ENCODE data around the gene HINT3.
"Not testable (repeated sequence)": the region's sequence is repeated elsewhere in the genome, so short reads cannot be mapped to it uniquely, and the experiment has no call there.

Gene HINT3

GRCh38 chr6:125931733-125932450 lies 24.7 kb upstream of the HINT3 start:
- Histone ChIP-seq H3K4me2 (ENCODE audit: low read length) (no peak overlapping the region), H3K36me3 (ENCODE audit: insufficient read depth, low read length) (peaks cover 43% of the 10 kb centered on the region), H2AFZ (ENCODE audit: low read length) (no peak overlapping the region), H3K27ac (ENCODE audit: low read depth, low read length, poor library complexity, severe bottlenecking) (no peak overlapping the region), H3F3A (ENCODE audit: insufficient read depth, low read length) (no peaks in the 10 kb centered on the region; the same call in 1 of the 2 replicates), H3K4me1 (ENCODE audit: insufficient read depth, low read length, severe bottlenecking) (no peaks in the 10 kb centered on the region), H3K9me3 (ENCODE audit: low read length) (no peaks in the 10 kb centered on the region), H3K9ac (ENCODE audit: low read length) (no peak overlapping the region), H3K9me2 (ENCODE audit: low read depth, low read length) (no peaks in the 10 kb centered on the region), H3K27me3 (ENCODE audit: insufficient read depth, low read length) (no peaks in the 10 kb centered on the region), H4K20me1 (ENCODE audit: insufficient read depth, low read length) (no peaks in the 10 kb centered on the region), H3K4me3 (ENCODE audit: low read depth, low read length, poor library complexity, severe bottlenecking) (no peak overlapping the region), H3K79me2 (ENCODE audit: insufficient read depth, low read length) (no peaks in the 10 kb centered on the region)
- no peak for TF ChIP-seq EZH2 (IDR thresholded peaks at IDR 0.05; ENCODE audit: borderline replicate concordance, low read length)
- TF ChIP-seq, protein P1, sequence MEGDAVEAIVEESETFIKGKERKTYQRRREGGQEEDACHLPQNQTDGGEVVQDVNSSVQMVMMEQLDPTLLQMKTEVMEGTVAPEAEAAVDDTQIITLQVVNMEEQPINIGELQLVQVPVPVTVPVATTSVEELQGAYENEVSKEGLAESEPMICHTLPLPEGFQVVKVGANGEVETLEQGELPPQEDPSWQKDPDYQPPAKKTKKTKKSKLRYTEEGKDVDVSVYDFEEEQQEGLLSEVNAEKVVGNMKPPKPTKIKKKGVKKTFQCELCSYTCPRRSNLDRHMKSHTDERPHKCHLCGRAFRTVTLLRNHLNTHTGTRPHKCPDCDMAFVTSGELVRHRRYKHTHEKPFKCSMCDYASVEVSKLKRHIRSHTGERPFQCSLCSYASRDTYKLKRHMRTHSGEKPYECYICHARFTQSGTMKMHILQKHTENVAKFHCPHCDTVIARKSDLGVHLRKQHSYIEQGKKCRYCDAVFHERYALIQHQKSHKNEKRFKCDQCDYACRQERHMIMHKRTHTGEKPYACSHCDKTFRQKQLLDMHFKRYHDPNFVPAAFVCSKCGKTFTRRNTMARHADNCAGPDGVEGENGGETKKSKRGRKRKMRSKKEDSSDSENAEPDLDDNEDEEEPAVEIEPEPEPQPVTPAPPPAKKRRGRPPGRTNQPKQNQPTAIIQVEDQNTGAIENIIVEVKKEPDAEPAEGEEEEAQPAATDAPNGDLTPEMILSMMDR (IDR thresholded peaks at IDR 0.05; ENCODE audit: low read length): no peak

DNA sequence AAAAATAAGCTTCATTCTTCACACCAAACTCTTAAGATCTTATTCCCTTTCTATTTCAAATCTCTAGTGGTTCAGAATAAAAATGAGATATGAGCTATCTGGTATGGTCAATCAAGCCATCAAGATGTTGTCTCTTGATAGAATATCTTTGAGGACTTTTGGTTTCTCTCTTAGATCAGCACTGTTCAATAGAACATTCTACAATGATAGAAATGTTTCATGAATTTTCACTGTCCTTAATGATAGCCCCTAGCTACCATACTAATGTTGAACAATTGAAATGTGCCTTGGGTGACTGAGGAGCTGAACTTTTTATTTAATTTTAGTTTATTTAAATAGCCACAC lies 24.1 kb upstream of the HINT3 start:
- Histone ChIP-seq H3K79me2 (ENCODE audit: insufficient read depth, low read length) (no peaks in the 10 kb centered on the region), H3K27ac (ENCODE audit: low read depth, low read length, poor library complexity, severe bottlenecking) (no peak overlapping the region), H3F3A (ENCODE audit: insufficient read depth, low read length) (no peaks in the 10 kb centered on the region; the same call in 1 of the 2 replicates), H3K9me2 (ENCODE audit: low read depth, low read length) (no peaks in the 10 kb centered on the region), H3K9me3 (ENCODE audit: low read length) (no peaks in the 10 kb centered on the region), H4K20me1 (ENCODE audit: insufficient read depth, low read length) (no peaks in the 10 kb centered on the region), H3K4me1 (ENCODE audit: insufficient read depth, low read length, severe bottlenecking) (no peaks in the 10 kb centered on the region), H3K36me3 (ENCODE audit: insufficient read depth, low read length) (peaks cover 37% of the 10 kb centered on the region), H2AFZ (ENCODE audit: low read length) (no peak overlapping the region), H3K9ac (ENCODE audit: low read length) (no peak overlapping the region), H3K27me3 (ENCODE audit: insufficient read depth, low read length) (no peaks in the 10 kb centered on the region), H3K4me3 (ENCODE audit: low read depth, low read length, poor library complexity, severe bottlenecking) (no peak overlapping the region), H3K4me2 (ENCODE audit: low read length) (no peak overlapping the region)
- TF ChIP-seq, protein P1 (IDR thresholded peaks at IDR 0.05; ENCODE audit: low read length): no peak
- no peak for TF ChIP-seq EZH2 (IDR thresholded peaks at IDR 0.05; ENCODE audit: borderline replicate concordance, low read length)

GRCh38 chr6:125935520-125935919 lies 21.1 kb upstream of the HINT3 start:
- H3K36me3 ChIP-seq (ENCODE audit: insufficient read depth, low read length): peaks cover 11% of the 10 kb centered on the region
- not testable (repeated sequence) for H3K9me3 ChIP-seq (ENCODE audit: low read length); H3K9me2 ChIP-seq (ENCODE audit: low read depth, low read length); H3K79me2 ChIP-seq (ENCODE audit: insufficient read depth, low read length); H3K4me1 ChIP-seq (ENCODE audit: insufficient read depth, low read length, severe bottlenecking); H3K9ac ChIP-seq (ENCODE audit: low read length); H3K27ac ChIP-seq (ENCODE audit: low read depth, low read length, poor library complexity, severe bottlenecking); H2AFZ ChIP-seq (ENCODE audit: low read length); H4K20me1 ChIP-seq (ENCODE audit: insufficient read depth, low read length); H3K4me2 ChIP-seq (ENCODE audit: low read length); H3F3A ChIP-seq (ENCODE audit: insufficient read depth, low read length); H3K4me3 ChIP-seq (ENCODE audit: low read depth, low read length, poor library complexity, severe bottlenecking); H3K27me3 ChIP-seq (ENCODE audit: insufficient read depth, low read length)

- Histone ChIP-seq H4K20me1 (ENCODE audit: insufficient read depth, low read length) (no peaks in the 10 kb centered on the region), H3K27ac (ENCODE audit: low read depth, low read length, poor library complexity, severe bottlenecking) (no peak overlapping the region), H3K27me3 (ENCODE audit: insufficient read depth, low read length) (no peaks in the 10 kb centered on the region), H3F3A (ENCODE audit: insufficient read depth, low read length) (no peaks in the 10 kb centered on the region), H3K9me2 (ENCODE audit: low read depth, low read length) (no peaks in the 10 kb centered on the region), H3K9ac (ENCODE audit: low read length) (no peak overlapping the region), H2AFZ (ENCODE audit: low read length) (no peak overlapping the region), H3K79me2 (ENCODE audit: insufficient read depth, low read length) (no peaks in the 10 kb centered on the region), H3K36me3 (ENCODE audit: insufficient read depth, low read length) (no peaks in the 10 kb centered on the region), H3K4me2 (ENCODE audit: low read length) (no peak overlapping the region), H3K9me3 (ENCODE audit: low read length) (no peaks in the 10 kb centered on the region), H3K4me3 (ENCODE audit: low read depth, low read length, poor library complexity, severe bottlenecking) (no peak overlapping the region), H3K4me1 (ENCODE audit: insufficient read depth, low read length, severe bottlenecking) (no peaks in the 10 kb centered on the region)
- TF ChIP-seq, protein P1 (IDR thresholded peaks at IDR 0.05; ENCODE audit: low read length): no peak
- TF ChIP-seq EZH2 (IDR thresholded peaks at IDR 0.05; ENCODE audit: borderline replicate concordance, low read length): no peak
Observed at GRCh38 chr6:125939026-125939425, 17.5 kb upstream of the HINT3 start.

Measured in OCI-LY1 (cell line).